HepG2 (cell line): ENCODE measurements around the gene EPS8. TPM values are rescaled to one million over a fixed set of nuclear protein-coding genes. Genes with fewer than 3 reads are reported as not detected.

Experiments
- ADNP ChIP-seq: sonication (generic); formaldehyde crosslinking; IDR thresholded peaks from 2 replicates; pipeline ENCODE4 v1.4.0; 2020; ENCODE audit warnings: missing genetic modification reagents
- ATAD3A ChIP-seq: sonication (generic); formaldehyde crosslinking; IDR thresholded peaks from 2 replicates; pipeline ENCODE4 v1.4.0; 2020; ENCODE audit warnings: missing genetic modification reagents
- FOXP1 ChIP-seq, 2 experiments: fragments of 450-650 bp in 1 of 2; IDR thresholded peaks; 2 replicates each; pipeline ENCODE4 v1.6.1; 2017 to 2018; ENCODE audit warnings: antibody characterized with exemption in 1 of 2
- HNF4G ChIP-seq, 2 experiments: sonication (generic) in 1 of 2; formaldehyde crosslinking in 1 of 2; IDR thresholded peaks; 2 replicates each; pipeline versions ENCODE4 v1.4.0 to v1.6.1; 2011 to 2020; ENCODE audit warnings: borderline replicate concordance in 2 of 2, low read depth in 2 of 2, mild to moderate bottlenecking in 2 of 2, low read length in 1 of 2, missing genetic modification reagents in 1 of 2, moderate library complexity in 1 of 2
- JARID2 ChIP-seq: sonication (generic); formaldehyde crosslinking; IDR thresholded peaks from 2 replicates; pipeline ENCODE4 v1.8.1; 2023; ENCODE audit warnings: missing genetic modification reagents, inconsistent platforms; ENCODE audit not compliant: insufficient replicate concordance
- ZNF124 ChIP-seq: sonication (generic); formaldehyde crosslinking; IDR thresholded peaks from 2 replicates; pipeline ENCODE4 v1.4.0; 2020; ENCODE audit warnings: missing genetic modification reagents
- ZNF180 ChIP-seq: sonication (generic); formaldehyde crosslinking; IDR thresholded peaks from 2 replicates; pipeline ENCODE4 v1.4.0; 2020; ENCODE audit warnings: low read depth, missing genetic modification reagents, borderline replicate concordance
- polyA plus RNA-seq, 8 experiments: library from polyadenylated mRNA; depleted of rRNA in 3 of 8; stranded (reverse) in 7 of 8; unstranded in 1 of 8; fragments of >200 nt; fragmentation: Illumina TruSeq in 4 of 8; extraction: Trizol in 4 of 8; gene quantifications; 2 replicates each; pipeline versions ENCODE4 v1.2.1 to v1.2.3, GENCODE V29; 2011 to 2016; ENCODE audit warnings: low read depth in 4 of 8, missing spikeins in 1 of 8, mixed read lengths in 1 of 8; ENCODE audit not compliant: insufficient read depth in 1 of 8
- total RNA-seq, 5 experiments: library from RNA; depleted of rRNA; stranded (reverse); fragments of >200 nt; fragmentation: Illumina TruSeq; extraction: Trizol; gene quantifications; 2 replicates each; pipeline ENCODE4 v1.2.3, GENCODE V29; 2016; ENCODE audit warnings: low read depth in 1 of 5
- TF ChIP-seq, protein P1 (sequence below): IDR thresholded peaks from 2 replicates; pipeline ENCODE4 v1.6.1; 2018; ENCODE audit warnings: missing genetic modification reagents, mild to moderate bottlenecking, missing compliant biosample characterization
- TF ChIP-seq, protein P2 (sequence below): sonication (generic); formaldehyde crosslinking; IDR thresholded peaks from 2 replicates; pipeline ENCODE4 v1.5.0; 2020; ENCODE audit warnings: missing genetic modification reagents, mild to moderate bottlenecking, borderline replicate concordance
- TF ChIP-seq, protein P3 (sequence below), 2 experiments: sonication (generic) in 1 of 2; formaldehyde crosslinking in 1 of 2; IDR thresholded peaks; 2 replicates each; pipeline versions ENCODE4 v1.5.1 to v1.6.1; 2011 to 2020; ENCODE audit warnings: borderline replicate concordance in 1 of 2, low read depth in 1 of 2, low read length in 1 of 2, mild to moderate bottlenecking in 1 of 2, missing genetic modification reagents in 1 of 2, moderate library complexity in 1 of 2
- TF ChIP-seq, protein P4 (sequence below), 2 experiments: fragments of 450-650 bp in 1 of 2; sonication (generic) in 1 of 2; formaldehyde crosslinking in 1 of 2; IDR thresholded peaks; 2 replicates each; pipeline versions ENCODE4 v1.6.1 to v1.8.0; 2016 to 2022; ENCODE audit warnings: antibody characterized with exemption in 1 of 2, mild to moderate bottlenecking in 1 of 2, missing genetic modification reagents in 1 of 2

EPS8 gene
- total and polyA plus RNA-seq, 2 of the 13 experiments (the other 11 are each of a cell fraction or from before 2014, with no cell fraction given), result 37.1 to 43.4 TPM

DNA sequence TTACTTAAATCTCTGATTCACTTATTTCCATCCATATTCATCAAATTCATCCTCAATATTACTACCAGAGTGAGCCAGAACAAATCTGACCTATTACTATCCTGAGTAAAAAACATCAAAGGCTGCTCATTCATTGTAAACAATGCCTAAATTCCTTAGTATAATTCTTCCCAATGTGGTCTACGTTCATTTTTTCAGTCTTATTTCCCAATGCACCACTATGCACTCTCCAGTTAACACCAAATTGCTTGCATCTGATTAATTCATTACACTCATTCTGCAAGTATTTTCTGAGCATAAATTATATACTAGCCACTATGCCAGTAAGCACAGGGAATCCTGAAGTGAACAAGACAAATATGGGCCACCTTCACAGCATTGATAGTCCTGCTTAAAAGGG lies 110.0 kb downstream of the EPS8 start (continued):
- TF ChIP-seq, protein P1, sequence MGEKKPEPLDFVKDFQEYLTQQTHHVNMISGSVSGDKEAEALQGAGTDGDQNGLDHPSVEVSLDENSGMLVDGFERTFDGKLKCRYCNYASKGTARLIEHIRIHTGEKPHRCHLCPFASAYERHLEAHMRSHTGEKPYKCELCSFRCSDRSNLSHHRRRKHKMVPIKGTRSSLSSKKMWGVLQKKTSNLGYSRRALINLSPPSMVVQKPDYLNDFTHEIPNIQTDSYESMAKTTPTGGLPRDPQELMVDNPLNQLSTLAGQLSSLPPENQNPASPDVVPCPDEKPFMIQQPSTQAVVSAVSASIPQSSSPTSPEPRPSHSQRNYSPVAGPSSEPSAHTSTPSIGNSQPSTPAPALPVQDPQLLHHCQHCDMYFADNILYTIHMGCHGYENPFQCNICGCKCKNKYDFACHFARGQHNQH (CRISPR knock-in tag), result no peak
- no peak for TF ChIP-seq FOXP1 (IDR thresholded peaks at IDR 0.05)
- no peak for TF ChIP-seq FOXP1 (CRISPR knock-in tag; IDR thresholded peaks at IDR 0.05)
- TF ChIP-seq, protein P2, sequence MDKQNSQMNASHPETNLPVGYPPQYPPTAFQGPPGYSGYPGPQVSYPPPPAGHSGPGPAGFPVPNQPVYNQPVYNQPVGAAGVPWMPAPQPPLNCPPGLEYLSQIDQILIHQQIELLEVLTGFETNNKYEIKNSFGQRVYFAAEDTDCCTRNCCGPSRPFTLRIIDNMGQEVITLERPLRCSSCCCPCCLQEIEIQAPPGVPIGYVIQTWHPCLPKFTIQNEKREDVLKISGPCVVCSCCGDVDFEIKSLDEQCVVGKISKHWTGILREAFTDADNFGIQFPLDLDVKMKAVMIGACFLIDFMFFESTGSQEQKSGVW (CRISPR knock-in tag), result no peak
- no peak for TF ChIP-seq JARID2 (CRISPR knock-in tag)
- TF ChIP-seq ATAD3A, result no peak
- no peak for TF ChIP-seq ADNP (CRISPR knock-in tag)
- no peak for TF ChIP-seq ZNF180
- TF ChIP-seq, protein P3, sequence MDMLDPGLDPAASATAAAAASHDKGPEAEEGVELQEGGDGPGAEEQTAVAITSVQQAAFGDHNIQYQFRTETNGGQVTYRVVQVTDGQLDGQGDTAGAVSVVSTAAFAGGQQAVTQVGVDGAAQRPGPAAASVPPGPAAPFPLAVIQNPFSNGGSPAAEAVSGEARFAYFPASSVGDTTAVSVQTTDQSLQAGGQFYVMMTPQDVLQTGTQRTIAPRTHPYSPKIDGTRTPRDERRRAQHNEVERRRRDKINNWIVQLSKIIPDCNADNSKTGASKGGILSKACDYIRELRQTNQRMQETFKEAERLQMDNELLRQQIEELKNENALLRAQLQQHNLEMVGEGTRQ (IDR thresholded peaks at IDR 0.05; ENCODE audit: low read depth, low read length), result no peak
- TF ChIP-seq, protein P3 (CRISPR knock-in tag; IDR thresholded peaks at IDR 0.05; ENCODE audit: borderline replicate concordance), result no peak
- TF ChIP-seq, protein P4, sequence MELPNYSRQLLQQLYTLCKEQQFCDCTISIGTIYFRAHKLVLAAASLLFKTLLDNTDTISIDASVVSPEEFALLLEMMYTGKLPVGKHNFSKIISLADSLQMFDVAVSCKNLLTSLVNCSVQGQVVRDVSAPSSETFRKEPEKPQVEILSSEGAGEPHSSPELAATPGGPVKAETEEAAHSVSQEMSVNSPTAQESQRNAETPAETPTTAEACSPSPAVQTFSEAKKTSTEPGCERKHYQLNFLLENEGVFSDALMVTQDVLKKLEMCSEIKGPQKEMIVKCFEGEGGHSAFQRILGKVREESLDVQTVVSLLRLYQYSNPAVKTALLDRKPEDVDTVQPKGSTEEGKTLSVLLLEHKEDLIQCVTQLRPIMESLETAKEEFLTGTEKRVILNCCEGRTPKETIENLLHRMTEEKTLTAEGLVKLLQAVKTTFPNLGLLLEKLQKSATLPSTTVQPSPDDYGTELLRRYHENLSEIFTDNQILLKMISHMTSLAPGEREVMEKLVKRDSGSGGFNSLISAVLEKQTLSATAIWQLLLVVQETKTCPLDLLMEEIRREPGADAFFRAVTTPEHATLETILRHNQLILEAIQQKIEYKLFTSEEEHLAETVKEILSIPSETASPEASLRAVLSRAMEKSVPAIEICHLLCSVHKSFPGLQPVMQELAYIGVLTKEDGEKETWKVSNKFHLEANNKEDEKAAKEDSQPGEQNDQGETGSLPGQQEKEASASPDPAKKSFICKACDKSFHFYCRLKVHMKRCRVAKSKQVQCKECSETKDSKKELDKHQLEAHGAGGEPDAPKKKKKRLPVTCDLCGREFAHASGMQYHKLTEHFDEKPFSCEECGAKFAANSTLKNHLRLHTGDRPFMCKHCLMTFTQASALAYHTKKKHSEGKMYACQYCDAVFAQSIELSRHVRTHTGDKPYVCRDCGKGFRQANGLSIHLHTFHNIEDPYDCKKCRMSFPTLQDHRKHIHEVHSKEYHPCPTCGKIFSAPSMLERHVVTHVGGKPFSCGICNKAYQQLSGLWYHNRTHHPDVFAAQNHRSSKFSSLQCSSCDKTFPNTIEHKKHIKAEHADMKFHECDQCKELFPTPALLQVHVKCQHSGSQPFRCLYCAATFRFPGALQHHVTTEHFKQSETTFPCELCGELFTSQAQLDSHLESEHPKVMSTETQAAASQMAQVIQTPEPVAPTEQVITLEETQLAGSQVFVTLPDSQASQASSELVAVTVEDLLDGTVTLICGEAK (IDR thresholded peaks at IDR 0.05), result no peak
- TF ChIP-seq, protein P4 (CRISPR knock-in tag; IDR thresholded peaks at IDR 0.05), result no peak
- no peak for TF ChIP-seq ZNF124 (CRISPR knock-in tag)
- TF ChIP-seq HNF4G (IDR thresholded peaks at IDR 0.05; ENCODE audit: borderline replicate concordance, low read depth, low read length), result no peak
- TF ChIP-seq HNF4G (CRISPR knock-in tag; IDR thresholded peaks at IDR 0.05; ENCODE audit: borderline replicate concordance, low read depth), result no peak
